Measurements from ENCODE around the gene PPA2. TPM values are rescaled to one million over a fixed set of nuclear protein-coding genes. Genes with fewer than 3 reads are reported as not detected.

Gene PPA2
- total and polyA plus RNA-seq, 2 experiments from 2014 or later, result 58.4 to 63.7 TPM

DNA sequence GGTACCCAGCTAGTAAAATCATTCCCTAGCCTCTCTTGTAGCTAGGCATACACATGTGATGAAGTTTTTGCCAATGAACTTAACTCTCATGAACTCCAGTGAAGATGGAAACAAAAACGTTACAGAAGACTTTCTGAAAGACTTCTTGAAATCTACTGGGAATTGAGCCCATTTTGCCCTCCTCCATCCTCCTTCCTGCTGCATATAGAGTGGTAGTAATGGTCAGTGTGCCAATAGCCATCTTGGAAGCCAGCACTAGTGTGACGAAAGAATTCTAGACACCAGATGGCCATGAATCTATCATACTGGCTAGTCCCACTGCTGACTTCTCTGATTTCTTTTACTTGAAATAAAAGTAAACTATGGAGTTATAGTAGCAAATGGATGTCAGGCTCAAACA lies 30.9 kb upstream of the PPA2 start:
- H3K36me3 Mint-ChIP-seq (ENCODE audit: low read depth), result no peaks in the 10 kb centered on the region
- Histone ChIP-seq H3K4me3 (no peak overlapping the region), H2AFZ (0 out of 2 replicates have a peak overlapping the region, but pooled peaks have one; percentile 3), H4K20me1 (replicated peaks; ENCODE audit: insufficient read depth) (no peaks in the 10 kb centered on the region), H3K79me2 (replicated peaks; ENCODE audit: insufficient read depth) (no peaks in the 10 kb centered on the region), H3K4me2 (no peak overlapping the region), H3K4me1 (ENCODE audit: insufficient read depth) (no peaks in the 10 kb centered on the region), H3K27me3 (ENCODE audit: insufficient read depth) (no peaks in the 10 kb centered on the region), H3K9me2 (ENCODE audit: insufficient read depth) (no peaks in the 10 kb centered on the region), H3K27ac (ENCODE audit: low read depth) (no peak overlapping the region), H3F3A (replicated peaks; ENCODE audit: low read depth) (no peaks in the 10 kb centered on the region), H3K36me3 (ENCODE audit: insufficient read depth) (no peaks in the 10 kb centered on the region)
- no peaks in the 10 kb centered on the region for H3K4me1 Mint-ChIP-seq
- peaks cover 3% of the 10 kb centered on the region for H3K27me3 Mint-ChIP-seq (ENCODE audit: insufficient read depth, low read depth, poor library complexity)
- ATAC-seq, result no peak
- H3K9me3 Mint-ChIP-seq, result peaks cover 3% of the 10 kb centered on the region; the same call in 1 of the 3 replicates
- no peak for TF ChIP-seq ZNF331 (CRISPR knock-in tag; IDR thresholded peaks at IDR 0.05; ENCODE audit: low read depth)
- TF ChIP-seq CREB1 (CRISPR knock-in tag; IDR thresholded peaks at IDR 0.05; ENCODE audit: low read depth), result no peak
- no peak overlapping the region for H3K4me3 Mint-ChIP-seq
- DNase-seq (ENCODE audit: low spot score), result no peak
- H3K27ac Mint-ChIP-seq, result no peak overlapping the region

DNA sequence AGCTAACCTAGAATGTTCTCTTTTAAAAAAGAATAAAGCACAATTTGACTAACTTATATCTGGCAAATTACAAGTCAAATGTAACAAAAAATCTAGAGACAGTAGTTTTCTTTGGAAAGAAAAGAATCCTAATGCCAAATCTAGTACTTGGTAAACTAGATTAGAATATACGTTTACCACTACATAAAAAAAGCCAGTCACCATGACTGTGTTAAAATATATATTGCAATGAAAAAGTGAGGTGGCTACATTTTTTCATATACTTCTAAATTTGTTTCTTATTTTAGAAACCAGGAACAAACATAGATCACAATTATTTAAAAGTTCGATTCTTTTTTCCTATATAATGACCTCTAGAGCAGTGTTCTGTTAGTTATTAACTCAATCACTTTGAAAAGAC lies 29.6 kb upstream of the PPA2 start:
- no peak overlapping the region for H2AFZ ChIP-seq
- ATAC-seq (no peak), DNase-seq (ENCODE audit: low spot score) (no peak)
- H3K79me2 ChIP-seq (replicated peaks; ENCODE audit: insufficient read depth), result no peaks in the 10 kb centered on the region
- no peaks in the 10 kb centered on the region for H3K4me1 Mint-ChIP-seq
- no peak overlapping the region for H3K4me3 Mint-ChIP-seq
- TF ChIP-seq JUNB (IDR thresholded peaks at IDR 0.05; ENCODE audit: unreplicated experiment) (no peak), EZH2phosphoT487 (IDR thresholded peaks at IDR 0.05; ENCODE audit: unreplicated experiment) (no peak), POLR2AphosphoS5 (IDR thresholded peaks at IDR 0.05; ENCODE audit: low read depth) (no peak), ETS1 (IDR thresholded peaks at IDR 0.05) (no peak), STAT1 (IDR thresholded peaks at IDR 0.05; ENCODE audit: unreplicated experiment) (no peak), EZH2 (IDR thresholded peaks at IDR 0.05; ENCODE audit: low read depth, unreplicated experiment) (no peak)
- TF ChIP-seq, protein P1, sequence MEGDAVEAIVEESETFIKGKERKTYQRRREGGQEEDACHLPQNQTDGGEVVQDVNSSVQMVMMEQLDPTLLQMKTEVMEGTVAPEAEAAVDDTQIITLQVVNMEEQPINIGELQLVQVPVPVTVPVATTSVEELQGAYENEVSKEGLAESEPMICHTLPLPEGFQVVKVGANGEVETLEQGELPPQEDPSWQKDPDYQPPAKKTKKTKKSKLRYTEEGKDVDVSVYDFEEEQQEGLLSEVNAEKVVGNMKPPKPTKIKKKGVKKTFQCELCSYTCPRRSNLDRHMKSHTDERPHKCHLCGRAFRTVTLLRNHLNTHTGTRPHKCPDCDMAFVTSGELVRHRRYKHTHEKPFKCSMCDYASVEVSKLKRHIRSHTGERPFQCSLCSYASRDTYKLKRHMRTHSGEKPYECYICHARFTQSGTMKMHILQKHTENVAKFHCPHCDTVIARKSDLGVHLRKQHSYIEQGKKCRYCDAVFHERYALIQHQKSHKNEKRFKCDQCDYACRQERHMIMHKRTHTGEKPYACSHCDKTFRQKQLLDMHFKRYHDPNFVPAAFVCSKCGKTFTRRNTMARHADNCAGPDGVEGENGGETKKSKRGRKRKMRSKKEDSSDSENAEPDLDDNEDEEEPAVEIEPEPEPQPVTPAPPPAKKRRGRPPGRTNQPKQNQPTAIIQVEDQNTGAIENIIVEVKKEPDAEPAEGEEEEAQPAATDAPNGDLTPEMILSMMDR (conservative IDR thresholded peaks at IDR 0.05; ENCODE audit: low read depth in 2 of 2), result no peak
- TF ChIP-seq, protein P2, sequence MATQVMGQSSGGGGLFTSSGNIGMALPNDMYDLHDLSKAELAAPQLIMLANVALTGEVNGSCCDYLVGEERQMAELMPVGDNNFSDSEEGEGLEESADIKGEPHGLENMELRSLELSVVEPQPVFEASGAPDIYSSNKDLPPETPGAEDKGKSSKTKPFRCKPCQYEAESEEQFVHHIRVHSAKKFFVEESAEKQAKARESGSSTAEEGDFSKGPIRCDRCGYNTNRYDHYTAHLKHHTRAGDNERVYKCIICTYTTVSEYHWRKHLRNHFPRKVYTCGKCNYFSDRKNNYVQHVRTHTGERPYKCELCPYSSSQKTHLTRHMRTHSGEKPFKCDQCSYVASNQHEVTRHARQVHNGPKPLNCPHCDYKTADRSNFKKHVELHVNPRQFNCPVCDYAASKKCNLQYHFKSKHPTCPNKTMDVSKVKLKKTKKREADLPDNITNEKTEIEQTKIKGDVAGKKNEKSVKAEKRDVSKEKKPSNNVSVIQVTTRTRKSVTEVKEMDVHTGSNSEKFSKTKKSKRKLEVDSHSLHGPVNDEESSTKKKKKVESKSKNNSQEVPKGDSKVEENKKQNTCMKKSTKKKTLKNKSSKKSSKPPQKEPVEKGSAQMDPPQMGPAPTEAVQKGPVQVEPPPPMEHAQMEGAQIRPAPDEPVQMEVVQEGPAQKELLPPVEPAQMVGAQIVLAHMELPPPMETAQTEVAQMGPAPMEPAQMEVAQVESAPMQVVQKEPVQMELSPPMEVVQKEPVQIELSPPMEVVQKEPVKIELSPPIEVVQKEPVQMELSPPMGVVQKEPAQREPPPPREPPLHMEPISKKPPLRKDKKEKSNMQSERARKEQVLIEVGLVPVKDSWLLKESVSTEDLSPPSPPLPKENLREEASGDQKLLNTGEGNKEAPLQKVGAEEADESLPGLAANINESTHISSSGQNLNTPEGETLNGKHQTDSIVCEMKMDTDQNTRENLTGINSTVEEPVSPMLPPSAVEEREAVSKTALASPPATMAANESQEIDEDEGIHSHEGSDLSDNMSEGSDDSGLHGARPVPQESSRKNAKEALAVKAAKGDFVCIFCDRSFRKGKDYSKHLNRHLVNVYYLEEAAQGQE (IDR thresholded peaks at IDR 0.05; ENCODE audit: unreplicated experiment), result no peak
- H3K4me1 ChIP-seq (ENCODE audit: insufficient read depth), result no peaks in the 10 kb centered on the region
- H4K20me1 ChIP-seq (replicated peaks; ENCODE audit: insufficient read depth), result no peaks in the 10 kb centered on the region
- no peak overlapping the region for H3K27ac Mint-ChIP-seq
- no peak overlapping the region for H3K4me2 ChIP-seq
- H3F3A ChIP-seq (replicated peaks; ENCODE audit: low read depth), result no peaks in the 10 kb centered on the region
- H3K9me3 Mint-ChIP-seq, result peaks cover 3% of the 10 kb centered on the region; the same call in 1 of the 3 replicates
- peaks cover 3% of the 10 kb centered on the region for H3K27me3 Mint-ChIP-seq (ENCODE audit: insufficient read depth, low read depth, poor library complexity)
- no peaks in the 10 kb centered on the region for H3K36me3 Mint-ChIP-seq (ENCODE audit: low read depth)
- no peak overlapping the region for H3K27ac ChIP-seq (ENCODE audit: low read depth)
- H3K27me3 ChIP-seq (ENCODE audit: insufficient read depth), result no peaks in the 10 kb centered on the region
- no peak overlapping the region for H3K4me3 ChIP-seq
- no peaks in the 10 kb centered on the region for H3K36me3 ChIP-seq (ENCODE audit: insufficient read depth)
- H3K9me2 ChIP-seq (ENCODE audit: insufficient read depth), result no peaks in the 10 kb centered on the region
